ENCODE data around the gene SNAPC2.

SNAPC2 gene, protein sequence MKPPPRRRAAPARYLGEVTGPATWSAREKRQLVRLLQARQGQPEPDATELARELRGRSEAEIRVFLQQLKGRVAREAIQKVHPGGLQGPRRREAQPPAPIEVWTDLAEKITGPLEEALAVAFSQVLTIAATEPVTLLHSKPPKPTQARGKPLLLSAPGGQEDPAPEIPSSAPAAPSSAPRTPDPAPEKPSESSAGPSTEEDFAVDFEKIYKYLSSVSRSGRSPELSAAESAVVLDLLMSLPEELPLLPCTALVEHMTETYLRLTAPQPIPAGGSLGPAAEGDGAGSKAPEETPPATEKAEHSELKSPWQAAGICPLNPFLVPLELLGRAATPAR

DNA sequence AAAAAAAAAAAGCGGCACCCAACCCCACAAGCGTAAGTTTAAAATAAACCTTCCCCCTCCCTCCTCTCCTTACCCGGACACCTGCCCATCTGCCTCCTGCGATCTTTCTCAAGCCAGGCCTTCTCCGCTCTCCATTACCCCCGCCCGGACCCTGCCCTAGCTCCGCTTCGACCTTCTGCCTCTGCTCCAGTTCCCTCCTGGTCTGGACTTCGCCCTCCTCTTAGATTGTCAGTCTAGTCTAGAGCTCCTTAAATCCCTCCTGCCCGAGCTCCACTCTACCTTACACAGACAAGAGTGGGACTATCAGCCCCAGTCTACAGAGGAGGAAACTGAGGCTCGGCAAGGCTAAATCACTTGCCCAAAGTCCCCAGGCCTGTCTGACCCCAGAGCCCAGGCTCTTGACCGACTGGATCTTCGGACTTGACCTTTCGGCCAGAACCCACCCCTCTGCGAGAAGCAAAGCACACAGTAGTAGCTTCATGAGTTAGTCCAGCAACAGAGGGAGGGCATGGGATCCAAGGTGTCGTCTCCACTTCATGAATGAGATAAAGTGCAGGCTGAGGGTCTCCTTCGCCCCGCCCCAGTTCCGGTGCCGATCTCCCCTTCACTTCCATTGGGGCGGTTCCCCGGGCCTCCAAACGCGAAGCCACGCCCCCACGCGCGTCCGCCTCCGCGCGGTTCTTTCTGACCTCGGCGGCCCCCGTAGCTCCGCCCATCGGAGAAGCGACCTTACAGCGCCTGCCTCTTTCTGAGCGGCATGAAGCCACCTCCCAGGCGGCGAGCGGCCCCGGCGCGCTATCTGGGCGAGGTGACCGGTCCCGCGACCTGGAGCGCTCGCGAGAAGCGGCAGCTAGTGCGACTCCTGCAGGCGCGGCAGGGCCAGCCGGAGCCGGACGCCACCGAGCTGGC, at the start of gene SNAPC2:
Gene SNAPC2 (plus strand): TSS at position 729 of the 909 bp plus-strand sequence. CDS start 29 bp downstream, at position 758.
- no peak for FAIRE-seq
- peak; percentile 96 for DNase-seq (ENCODE audit: insufficient read length, low spot score)

DNA sequence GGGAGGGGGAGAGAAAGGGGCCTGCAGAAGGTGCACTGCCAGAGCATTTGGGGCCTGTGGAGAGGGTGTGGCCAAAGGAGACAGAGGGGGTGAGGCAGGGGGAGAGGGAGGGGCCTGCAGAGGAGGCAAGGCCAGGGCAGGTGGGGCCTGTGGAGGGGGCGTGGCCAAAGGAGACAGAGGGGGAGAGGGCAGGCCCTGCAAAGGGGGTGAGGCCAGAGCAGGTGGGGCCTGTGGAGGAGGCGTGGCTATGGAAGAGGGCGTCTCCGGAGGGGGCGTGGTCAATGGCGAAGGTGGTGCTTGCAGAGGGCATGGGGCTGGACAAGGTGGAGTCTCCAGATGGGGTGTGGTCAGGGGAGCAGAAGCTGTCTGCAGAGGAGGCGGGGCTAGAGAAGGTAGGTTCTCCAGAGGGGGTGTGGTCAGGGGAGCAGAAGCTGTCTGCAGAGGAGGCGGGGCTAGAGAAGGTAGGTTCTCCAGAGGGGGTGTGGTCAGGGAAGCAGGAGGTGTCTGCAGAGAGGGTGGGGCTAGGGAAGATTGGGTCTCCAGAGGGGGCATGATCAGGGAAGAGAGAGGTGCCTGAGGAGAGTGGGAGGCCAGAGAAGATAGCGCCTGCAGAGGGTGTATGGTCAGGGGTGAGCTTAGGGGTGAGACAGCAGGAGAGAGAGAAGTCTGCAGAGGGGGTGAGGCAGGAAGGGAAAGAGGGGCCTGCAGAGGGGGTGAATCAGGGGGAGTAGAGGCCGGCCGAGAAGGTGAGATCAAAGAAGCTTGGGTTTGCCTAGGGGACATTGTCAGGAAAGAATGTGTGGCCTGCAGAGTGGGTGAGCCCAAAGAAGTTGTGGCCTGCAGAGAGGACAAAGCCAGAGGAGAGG, 49.3 kb upstream of the SNAPC2 start:
- peak; percentile 49 for FAIRE-seq
- DNase-seq (ENCODE audit: insufficient read length, low spot score): no peak

DNA sequence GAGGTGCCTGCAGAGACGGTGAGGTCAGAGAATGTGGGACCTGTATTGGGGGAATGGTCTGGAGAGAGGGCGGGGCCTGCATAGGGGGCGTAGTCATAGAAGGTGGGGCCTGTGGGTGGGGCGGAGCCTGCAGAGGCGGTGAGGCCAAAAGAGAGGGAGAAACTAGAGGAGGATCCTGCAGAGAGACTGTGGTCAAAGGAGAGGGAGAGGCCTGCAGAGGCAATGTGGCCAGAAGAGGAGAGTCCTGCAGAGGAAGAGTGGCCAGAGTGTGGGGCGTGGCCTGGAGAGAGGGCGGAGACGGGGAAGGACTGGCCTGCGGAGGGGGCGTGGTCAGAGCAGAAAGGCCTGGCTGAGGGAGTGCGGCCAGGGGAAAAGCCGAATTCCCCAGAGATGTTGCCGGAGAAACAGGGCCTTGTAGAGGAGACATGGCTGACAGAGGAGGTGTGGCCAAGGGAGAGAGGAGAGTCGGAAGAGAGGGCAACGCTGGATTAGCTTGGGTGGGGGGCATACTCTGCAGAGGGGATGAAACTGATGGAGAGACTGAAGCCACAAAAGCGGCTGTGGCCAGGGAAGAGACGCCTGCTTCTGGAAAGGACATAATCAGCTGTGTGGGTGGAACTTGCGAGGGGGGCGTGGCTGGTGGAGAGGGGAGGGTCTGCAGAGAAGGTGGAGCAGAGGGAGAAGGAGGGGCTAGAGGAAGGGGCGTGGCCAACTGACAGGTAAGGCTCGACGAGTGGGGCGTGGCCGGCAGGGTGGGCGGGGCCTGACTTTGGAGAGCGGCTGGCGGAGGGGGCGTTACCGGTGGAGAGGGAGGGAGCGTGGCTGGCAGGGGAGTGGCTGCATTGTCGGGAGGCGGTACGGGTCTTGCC, 48.5 kb upstream of the SNAPC2 start:
- FAIRE-seq (peak; percentile 80), DNase-seq (ENCODE audit: insufficient read length, low spot score) (peak; percentile 70)

DNA sequence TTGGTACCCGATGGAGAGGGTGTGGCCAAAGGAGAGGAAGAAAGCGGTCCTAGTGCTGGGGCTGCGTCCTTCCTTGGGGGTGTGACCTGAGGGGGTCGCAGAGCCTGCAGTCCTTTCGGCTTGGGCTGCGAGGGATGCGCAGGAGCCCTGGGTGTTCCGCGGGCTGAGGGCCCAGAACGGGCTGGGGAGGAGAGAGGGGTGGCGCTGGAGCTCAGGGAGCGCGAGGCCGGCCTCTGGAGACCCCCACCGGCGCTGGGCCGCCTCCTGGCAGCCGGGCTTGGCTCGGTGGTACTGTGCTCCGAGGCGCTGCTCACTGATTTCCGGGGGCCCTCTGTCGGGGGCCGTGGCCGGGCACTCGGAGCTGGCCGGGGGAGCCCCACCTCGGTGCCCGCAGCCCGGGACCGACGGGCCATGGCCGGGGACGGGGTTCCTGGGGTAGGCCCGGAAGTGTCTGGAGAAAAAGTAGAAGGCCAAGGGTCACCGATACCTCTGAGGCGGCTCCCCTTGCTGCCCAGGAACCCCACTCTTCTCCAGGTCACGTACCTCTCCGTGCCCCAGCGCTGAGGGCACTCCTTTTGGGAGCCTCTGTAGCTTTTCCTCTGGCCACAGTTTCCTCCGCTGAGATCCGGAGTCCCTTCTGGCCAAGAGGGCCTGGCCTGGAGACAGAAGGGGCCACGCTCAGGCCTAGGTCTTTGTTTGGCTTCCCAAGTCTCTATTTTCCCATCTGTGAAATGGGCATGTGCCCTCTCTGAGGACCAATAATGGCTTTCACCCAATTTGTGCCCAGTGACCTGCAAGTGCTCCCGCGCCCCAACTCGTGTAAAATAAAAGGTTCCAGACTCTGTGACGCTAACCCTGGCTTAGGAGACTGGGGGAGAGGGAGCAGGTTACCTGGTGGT, 47.6 kb upstream of the SNAPC2 start:
- FAIRE-seq: no peak
- DNase-seq (ENCODE audit: insufficient read length, low spot score): no peak

DNA sequence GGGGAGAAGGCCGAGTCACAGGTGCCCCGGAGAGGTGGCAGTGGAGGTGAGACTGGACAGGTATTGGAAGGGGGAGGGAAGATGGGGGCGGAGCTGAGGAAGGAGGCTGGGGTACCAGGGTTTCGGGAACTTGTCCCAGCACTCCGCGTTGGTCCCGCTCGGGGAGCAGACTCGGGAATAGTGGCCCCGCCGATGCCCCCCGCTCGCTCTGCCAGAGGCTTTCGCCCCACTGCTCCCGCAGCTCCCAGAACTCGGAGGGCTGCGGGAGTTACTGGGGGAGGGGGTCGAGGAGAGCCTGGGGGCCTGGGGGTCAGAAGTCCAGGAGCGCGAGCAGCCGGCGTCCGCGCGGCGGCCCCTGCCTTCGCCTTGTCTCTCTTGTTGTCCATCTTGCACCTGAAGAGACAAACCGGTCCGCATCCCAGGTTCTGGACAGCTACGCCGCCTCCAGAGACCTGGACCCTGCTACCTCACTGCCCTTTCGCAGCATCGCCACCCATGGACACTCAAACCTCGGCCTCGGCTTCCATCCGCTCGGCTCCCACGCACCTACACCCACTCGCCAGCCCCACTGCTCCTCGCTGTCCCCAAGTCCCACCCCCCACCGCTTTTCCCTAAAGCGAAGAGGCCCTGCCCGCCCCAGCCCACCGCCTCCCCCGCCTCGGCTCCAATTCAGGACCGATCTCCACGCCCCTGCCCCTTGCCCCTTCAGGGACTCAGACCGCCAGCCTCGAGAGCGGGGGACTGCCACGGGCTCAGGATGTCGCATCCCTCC, 46.6 kb upstream of the SNAPC2 start:
- FAIRE-seq (no peak), DNase-seq (ENCODE audit: insufficient read length, low spot score) (no peak)

DNA sequence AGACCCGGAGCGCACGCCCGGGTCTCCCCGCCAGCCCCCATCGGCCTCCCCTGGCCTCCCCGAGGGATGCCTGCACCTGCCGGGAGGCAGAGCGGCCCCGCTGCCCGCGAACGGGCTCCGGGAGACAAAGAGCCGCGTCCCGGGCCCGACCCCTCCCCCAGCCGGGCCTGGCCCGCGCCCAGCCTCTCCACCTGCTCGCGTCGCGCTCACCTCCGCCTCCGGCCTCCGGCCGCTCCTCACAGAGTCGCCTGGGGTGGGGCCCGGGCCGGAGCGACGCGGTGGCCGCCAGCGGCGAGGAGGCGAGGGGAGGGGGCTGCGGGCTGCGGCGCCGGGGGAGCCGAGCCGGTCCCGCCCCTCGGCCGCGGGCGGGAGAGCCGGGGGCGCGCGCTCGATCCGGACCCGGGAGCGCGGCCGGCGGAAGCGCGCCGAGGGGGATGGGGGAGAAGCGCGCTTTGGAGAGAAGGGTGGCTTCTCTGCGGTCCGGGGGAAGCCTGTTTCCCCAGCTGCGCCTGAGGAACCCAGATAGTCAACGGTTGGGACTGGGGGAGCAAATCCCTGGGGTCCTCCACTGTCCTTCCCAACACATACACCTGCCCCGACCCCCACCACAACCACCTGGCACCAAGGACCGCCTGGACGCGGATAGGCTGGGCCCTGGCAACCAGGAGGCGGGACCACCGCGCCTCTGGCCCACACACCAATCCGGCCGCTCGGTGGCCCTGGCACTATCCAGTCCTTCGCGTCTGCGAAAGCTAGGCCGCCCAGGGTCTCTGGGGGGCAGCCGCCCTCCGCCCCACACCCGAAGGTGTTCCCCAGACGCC, 45.9 kb upstream of the SNAPC2 start, which contains the start of gene PRR36:
Gene PRR36 (minus strand): TSS at position 315 of the 821 bp plus-strand sequence. CDS start 701 bp downstream, outside the sequence.
- no peak for DNase-seq (ENCODE audit: insufficient read length, low spot score)
- FAIRE-seq: no peak

DNA sequence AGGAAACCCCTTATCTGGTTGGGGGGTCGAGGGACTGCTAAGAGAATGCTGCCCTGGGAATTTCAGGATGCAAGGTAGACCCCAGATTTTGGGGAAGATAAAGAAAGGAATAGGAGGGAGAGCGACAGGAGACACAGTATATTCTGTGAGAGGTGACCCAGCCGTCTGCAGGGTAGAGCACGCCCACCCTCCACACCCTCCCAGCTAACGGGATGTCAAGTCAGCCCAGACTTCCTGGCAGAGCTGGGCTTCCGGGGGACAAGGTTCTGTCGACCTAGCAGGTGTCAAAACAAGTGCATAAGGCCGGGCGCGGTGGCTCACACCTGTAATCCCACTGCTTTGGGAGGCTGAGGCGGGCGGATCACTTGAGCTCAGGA, 45.3 kb upstream of the SNAPC2 start:
- DNase-seq (ENCODE audit: insufficient read length, low spot score) (no peak), FAIRE-seq (no peak)

DNA sequence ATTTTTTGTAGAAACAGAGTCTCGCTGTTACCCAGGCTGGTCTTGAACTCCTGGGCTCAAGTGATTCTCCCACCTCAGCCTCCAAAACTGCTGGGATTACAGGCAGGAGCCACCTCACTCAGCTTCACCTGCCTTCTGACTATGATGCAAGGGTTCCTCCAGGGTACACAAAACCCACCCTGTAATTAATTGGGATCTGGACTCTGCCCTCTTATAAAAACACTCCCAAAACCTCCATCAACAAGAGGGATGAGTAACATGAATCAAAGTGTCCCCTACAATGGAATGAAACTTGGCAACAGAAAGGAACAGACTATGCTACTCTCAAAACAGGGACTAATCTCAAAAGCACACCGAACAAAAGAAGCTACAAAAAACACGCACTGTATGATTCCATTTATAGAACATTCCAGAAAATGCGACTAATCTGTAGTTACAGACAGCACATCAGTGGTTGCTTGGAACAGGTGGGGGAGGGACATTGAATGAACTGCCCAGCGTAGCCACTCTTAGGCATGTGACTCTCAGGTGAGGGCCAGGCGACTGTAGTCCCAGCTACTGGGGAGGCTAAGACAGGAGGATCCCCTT, 42.8 kb upstream of the SNAPC2 start:
- FAIRE-seq: no peak

DNA sequence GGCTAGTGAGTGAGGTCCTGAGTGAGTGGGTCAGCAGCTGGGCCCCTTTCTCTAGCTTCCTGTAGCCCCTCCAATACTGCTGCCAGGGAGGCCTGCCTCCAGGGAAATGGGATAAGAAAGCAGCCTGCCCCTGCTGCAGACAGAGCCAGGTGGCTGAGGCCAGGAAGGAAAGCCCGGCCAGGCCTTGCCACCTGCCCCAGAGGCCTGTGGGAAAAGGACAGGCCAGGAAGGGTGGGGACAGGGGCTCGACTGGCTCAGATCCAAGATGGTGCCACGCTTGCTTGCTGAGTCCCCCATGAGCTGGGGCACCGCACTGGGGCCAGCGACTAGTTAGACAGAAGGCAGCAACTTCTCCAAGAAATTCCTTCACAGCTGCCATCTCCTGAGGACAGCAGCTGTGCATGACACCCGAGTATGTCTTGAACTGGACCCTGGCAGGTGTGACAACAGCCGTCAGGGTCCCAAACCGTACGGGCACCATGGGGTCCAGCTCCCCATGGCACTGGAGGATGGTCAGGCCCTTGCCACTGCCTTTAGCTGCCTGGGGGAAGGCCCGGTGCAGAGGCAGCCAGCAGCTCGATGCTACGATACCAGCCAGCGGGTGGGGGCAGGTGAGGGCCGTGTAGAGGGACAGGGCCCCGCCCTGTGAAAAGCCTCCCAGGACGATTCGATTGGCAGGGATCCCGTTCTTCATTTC, 40.9 kb upstream of the SNAPC2 start:
- FAIRE-seq (no peak), DNase-seq (ENCODE audit: insufficient read length, low spot score) (no peak)

More for the DNA sequence above, 42.8 kb upstream of the SNAPC2 start:
- no peak for DNase-seq (ENCODE audit: insufficient read length, low spot score)

DNA sequence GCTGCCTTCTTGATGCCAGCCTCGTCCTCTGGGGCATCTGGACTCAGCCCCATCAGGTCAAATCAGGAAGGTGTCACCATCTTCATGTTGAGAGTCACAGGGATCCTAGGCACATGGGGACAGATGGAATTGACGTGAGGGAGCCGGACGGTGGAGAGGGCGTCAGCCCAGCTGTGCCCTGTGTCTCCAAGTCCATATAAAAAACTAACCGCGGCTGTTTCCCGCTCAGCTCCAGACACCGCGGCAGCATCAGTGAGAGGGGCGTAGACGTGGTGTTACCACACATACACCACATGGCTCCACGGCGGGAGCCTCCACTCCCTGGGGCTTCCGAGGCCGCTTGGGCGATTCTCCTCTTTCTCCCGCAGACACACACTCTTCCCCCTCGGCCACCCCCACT, 40.3 kb upstream of the SNAPC2 start:
- no peak for FAIRE-seq
- DNase-seq (ENCODE audit: insufficient read length, low spot score): no peak

DNA sequence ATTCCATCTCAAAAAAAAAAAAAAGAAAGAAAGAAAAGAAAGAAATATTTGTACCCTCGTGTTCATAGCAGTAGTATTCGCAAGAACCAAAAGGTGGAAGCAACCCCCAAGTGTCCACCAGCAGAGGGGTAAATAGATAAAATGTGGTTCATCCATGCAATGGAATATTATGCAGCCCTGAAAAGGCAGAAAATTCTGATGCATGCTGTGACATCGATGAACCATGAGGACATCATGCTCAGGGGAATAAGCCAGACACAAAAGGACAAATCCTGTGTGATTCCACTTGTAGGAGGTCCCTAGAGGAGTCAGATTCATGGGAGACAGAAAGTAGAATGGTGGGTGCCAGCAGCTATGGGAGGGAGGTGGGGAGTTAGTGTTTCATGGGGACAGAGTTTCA, 38.2 kb upstream of the SNAPC2 start:
- FAIRE-seq (no peak), DNase-seq (ENCODE audit: insufficient read length, low spot score) (no peak)

DNA sequence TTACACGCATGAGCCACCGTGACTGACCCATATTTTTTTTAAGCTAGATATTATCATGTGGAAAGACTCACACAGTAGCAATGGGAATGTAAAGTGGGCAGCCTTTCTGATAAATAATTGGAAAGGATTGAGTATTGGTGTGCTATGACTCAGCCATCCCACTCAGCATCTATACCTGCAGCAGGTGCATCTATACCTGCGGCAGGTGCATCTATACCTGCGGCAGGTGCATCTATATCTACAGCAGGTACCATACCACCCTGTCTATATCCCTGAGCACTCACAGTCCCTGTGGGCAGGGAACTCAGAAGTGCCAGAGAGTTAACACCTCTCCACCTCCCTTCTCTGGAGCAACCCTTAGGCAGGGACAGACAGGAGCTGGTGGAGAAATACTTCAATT, 37.0 kb upstream of the SNAPC2 start:
- DNase-seq (ENCODE audit: insufficient read length, low spot score) (no peak), FAIRE-seq (no peak)

DNA sequence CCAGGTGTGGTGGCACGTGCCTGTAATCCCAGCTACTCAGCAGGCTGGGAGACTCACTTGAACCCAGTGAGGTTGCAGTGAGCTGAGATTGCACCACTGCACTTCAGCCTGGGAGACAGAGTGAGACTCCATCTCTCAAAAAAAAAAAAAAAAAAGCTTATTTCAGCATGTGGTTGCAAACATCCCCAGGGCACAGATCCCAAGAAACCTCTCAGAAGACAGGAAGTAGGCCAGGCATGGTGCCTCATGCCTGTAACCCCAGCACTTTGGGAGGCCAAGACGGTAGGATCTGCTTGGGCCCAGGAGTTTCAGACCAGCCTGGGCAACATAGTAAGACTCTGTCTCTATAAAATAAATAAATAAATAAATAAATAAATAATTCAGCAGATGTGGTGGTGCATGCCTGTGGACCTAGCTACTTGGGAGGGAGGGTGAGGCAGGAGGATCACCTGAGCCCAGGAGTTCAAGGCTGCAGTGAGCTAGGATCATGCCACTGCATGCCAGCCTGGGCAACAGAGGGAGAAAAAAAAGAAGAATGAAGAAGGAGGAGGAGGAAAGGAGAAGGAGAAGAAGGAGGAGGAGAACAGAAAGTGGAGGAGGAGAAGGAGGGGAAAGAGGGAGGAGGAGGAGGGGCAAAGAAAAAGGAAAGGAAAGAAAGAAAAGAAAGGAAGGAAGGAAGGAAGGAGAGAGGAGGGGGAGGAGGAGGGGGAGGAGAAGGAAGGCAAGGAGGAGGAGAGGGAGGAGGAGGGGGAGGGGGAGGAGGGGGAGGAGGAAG, 36.2 kb upstream of the SNAPC2 start:
- no peak for DNase-seq (ENCODE audit: insufficient read length, low spot score)
- no peak for FAIRE-seq

DNA sequence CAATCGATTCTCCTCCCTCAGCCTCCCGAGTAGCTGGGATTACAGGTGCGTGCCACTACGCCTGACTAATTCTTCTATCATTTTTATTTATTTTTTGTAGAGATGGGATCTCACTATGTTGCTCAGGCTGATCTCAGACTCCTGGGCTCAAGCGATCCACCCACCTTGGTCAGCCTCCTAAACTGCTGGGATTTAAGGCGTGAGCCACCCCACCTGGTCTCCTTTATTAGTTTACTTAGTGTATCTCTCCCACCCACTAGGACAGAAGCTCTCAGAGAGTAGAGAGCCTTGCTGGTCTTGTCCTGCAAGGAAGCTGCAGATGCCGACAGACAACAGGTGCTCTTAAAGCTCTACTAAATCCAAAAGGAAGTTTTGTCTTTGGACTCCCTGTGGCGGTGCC, 34.3 kb upstream of the SNAPC2 start:
- DNase-seq (ENCODE audit: insufficient read length, low spot score) (no peak), FAIRE-seq (no peak)

DNA sequence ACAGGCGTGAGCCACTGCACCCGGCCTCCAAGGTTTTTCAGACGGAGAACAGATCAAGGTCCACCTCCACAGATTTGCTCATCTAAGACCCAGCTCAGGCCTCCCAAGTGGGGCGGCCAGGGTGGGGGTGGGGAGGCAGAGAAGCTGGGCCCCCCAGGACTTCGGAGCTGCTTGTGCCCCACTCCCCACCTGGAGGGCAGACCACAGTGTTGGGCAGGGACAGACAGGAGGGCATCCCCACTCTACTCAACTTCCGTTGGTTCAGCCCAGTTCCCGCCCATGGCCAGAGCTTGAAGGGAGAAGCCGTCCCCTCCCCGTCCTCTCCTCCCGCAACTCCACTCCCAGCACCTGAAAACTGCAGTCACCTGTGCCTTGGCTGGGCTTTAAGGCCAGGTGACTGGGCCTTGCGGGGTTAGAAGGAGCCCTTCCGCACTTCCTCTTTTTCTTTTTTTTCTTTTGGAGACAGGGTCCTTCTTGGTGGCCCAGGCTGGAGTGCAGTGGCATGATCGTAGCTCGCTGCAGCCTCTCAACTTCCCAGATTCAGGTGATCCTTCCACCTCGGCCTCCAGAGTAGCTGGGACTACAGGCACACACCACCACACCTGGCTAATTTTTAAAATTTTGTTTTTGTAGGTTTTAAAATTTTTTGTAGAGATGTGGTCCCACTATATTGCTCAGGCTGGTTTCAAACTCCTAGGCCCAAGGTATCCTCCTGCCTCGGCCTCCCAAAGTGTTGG, 32.6 kb upstream of the SNAPC2 start:
- no peak for DNase-seq (ENCODE audit: insufficient read length, low spot score)
- no peak for FAIRE-seq

Measured in GM19239 (cell line).